Measurements from ENCODE around the gene NCL. TPM values are rescaled to one million over a fixed set of nuclear protein-coding genes. Genes with fewer than 3 reads are reported as not detected.

Gene NCL
- total and polyA plus RNA-seq, 4 donors: 83.1 to 139 (median 107) TPM

DNA sequence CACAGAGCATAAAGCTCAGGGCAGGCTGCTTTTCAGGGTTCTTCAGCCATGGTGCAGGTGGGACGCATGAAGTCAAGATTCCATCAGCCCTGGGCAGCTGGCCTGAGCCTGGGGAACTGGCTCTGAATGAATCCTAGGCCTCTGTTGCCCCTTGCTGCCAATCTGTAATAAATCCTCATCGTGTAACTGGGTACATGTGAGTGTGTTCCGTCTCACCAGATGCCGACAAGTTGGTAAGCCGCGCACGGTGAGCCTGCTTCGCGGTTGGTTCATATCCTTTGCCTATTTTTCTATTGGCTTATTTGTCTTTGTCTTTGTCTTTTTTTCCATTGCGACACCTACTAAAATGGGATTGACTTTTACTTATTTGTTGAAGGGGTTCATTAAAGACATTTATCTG lies 41.1 kb downstream of the NCL start:
- no peak overlapping the region for H3K9ac ChIP-seq (ENCODE audit: low read depth in 1 of 2, low read length in 2 of 2)
- H3K9me3 ChIP-seq (ENCODE audit: control insufficient read depth in 4 of 4, low read length in 3 of 4): no peaks in the 10 kb centered on the region
- no peak for DNase-seq (ENCODE audit: low spot score)
- H3K4me1 ChIP-seq (ENCODE audit: control insufficient read depth in 4 of 4, insufficient read depth in 4 of 4, low read length in 3 of 4): no peaks in the 10 kb centered on the region
- H3K4me3 ChIP-seq (ENCODE audit: low read depth in 1 of 3, low read length in 3 of 3): no peak overlapping the region
- H3K36me3 ChIP-seq (ENCODE audit: control insufficient read depth in 4 of 4, insufficient read depth in 3 of 4, low read depth in 1 of 4, low read length in 3 of 4): no peaks in the 10 kb centered on the region
- no peaks in the 10 kb centered on the region for H3K27me3 ChIP-seq (ENCODE audit: control insufficient read depth in 4 of 4, insufficient read depth in 4 of 4, low read length in 3 of 4)
- TF ChIP-seq NR2F2 (IDR thresholded peaks at IDR 0.05) (no peak), HNF4G (IDR thresholded peaks at IDR 0.05) (no peak), RAD21 (IDR thresholded peaks at IDR 0.05) (no peak), RXRA (IDR thresholded peaks at IDR 0.05) (no peak), FOXA1 (IDR thresholded peaks at IDR 0.05) (no peak), TAF1 (conservative IDR thresholded peaks at IDR 0.05) (no peak), SP1 (IDR thresholded peaks at IDR 0.05) (no peak), FOXA2 (IDR thresholded peaks at IDR 0.05) (no peak)
- TF ChIP-seq, protein P1, sequence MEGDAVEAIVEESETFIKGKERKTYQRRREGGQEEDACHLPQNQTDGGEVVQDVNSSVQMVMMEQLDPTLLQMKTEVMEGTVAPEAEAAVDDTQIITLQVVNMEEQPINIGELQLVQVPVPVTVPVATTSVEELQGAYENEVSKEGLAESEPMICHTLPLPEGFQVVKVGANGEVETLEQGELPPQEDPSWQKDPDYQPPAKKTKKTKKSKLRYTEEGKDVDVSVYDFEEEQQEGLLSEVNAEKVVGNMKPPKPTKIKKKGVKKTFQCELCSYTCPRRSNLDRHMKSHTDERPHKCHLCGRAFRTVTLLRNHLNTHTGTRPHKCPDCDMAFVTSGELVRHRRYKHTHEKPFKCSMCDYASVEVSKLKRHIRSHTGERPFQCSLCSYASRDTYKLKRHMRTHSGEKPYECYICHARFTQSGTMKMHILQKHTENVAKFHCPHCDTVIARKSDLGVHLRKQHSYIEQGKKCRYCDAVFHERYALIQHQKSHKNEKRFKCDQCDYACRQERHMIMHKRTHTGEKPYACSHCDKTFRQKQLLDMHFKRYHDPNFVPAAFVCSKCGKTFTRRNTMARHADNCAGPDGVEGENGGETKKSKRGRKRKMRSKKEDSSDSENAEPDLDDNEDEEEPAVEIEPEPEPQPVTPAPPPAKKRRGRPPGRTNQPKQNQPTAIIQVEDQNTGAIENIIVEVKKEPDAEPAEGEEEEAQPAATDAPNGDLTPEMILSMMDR (IDR thresholded peaks at IDR 0.05; ENCODE audit: low read depth, low read length, missing input control): no peak
- TF ChIP-seq, protein P2, sequence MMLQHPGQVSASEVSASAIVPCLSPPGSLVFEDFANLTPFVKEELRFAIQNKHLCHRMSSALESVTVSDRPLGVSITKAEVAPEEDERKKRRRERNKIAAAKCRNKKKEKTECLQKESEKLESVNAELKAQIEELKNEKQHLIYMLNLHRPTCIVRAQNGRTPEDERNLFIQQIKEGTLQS (IDR thresholded peaks at IDR 0.05): no peak
- H3K27ac ChIP-seq (ENCODE audit: low read depth in 1 of 2, low read length in 2 of 2): no peak overlapping the region
- WGBS: 95% methylated on average over 10 of the region's 10 CpGs

DNA sequence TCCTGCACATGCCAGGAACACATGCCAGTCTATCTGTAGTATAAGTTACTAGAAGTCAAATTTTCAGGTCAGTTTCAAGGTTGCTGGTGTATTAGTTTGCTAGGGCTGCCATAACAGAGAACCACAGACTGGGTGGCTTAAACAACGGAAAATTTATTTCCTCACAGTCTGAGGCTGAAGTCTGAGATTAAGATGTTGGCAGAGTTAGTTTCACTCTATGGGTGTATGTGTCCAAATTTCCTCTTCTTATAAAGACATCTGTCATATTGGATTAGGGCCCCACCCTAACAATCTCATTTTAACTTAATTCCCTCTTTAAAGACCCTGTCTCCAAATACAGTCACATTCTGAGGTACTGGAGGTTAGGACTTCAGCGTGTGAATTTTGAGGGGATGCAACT lies 42.2 kb downstream of the NCL start:
- Histone ChIP-seq H3K27ac (ENCODE audit: low read depth in 1 of 2, low read length in 2 of 2) (no peak overlapping the region), H3K4me1 (ENCODE audit: control insufficient read depth in 4 of 4, insufficient read depth in 4 of 4, low read length in 3 of 4) (no peaks in the 10 kb centered on the region), H3K36me3 (ENCODE audit: control insufficient read depth in 4 of 4, insufficient read depth in 3 of 4, low read depth in 1 of 4, low read length in 3 of 4) (no peaks in the 10 kb centered on the region), H3K9me3 (ENCODE audit: control insufficient read depth in 4 of 4, low read length in 3 of 4) (no peaks in the 10 kb centered on the region), H3K27me3 (ENCODE audit: control insufficient read depth in 4 of 4, insufficient read depth in 4 of 4, low read length in 3 of 4) (no peaks in the 10 kb centered on the region), H3K4me3 (ENCODE audit: low read depth in 1 of 3, low read length in 3 of 3) (no peak overlapping the region), H3K9ac (ENCODE audit: low read depth in 1 of 2, low read length in 2 of 2) (no peak overlapping the region)
- DNase-seq (ENCODE audit: low spot score): no peak
- WGBS: 92% methylated on average over 2 of the region's 2 CpGs
- no peak for TF ChIP-seq JUND (IDR thresholded peaks at IDR 0.05)
- no peak for TF ChIP-seq HNF4G (IDR thresholded peaks at IDR 0.05)
- TF ChIP-seq, protein P2 (IDR thresholded peaks at IDR 0.05): no peak
- TF ChIP-seq, protein P3, sequence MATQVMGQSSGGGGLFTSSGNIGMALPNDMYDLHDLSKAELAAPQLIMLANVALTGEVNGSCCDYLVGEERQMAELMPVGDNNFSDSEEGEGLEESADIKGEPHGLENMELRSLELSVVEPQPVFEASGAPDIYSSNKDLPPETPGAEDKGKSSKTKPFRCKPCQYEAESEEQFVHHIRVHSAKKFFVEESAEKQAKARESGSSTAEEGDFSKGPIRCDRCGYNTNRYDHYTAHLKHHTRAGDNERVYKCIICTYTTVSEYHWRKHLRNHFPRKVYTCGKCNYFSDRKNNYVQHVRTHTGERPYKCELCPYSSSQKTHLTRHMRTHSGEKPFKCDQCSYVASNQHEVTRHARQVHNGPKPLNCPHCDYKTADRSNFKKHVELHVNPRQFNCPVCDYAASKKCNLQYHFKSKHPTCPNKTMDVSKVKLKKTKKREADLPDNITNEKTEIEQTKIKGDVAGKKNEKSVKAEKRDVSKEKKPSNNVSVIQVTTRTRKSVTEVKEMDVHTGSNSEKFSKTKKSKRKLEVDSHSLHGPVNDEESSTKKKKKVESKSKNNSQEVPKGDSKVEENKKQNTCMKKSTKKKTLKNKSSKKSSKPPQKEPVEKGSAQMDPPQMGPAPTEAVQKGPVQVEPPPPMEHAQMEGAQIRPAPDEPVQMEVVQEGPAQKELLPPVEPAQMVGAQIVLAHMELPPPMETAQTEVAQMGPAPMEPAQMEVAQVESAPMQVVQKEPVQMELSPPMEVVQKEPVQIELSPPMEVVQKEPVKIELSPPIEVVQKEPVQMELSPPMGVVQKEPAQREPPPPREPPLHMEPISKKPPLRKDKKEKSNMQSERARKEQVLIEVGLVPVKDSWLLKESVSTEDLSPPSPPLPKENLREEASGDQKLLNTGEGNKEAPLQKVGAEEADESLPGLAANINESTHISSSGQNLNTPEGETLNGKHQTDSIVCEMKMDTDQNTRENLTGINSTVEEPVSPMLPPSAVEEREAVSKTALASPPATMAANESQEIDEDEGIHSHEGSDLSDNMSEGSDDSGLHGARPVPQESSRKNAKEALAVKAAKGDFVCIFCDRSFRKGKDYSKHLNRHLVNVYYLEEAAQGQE (IDR thresholded peaks at IDR 0.05): no peak
- TF ChIP-seq, protein P1 (IDR thresholded peaks at IDR 0.05; ENCODE audit: low read depth, low read length, missing input control): no peak
- TF ChIP-seq, protein P4, sequence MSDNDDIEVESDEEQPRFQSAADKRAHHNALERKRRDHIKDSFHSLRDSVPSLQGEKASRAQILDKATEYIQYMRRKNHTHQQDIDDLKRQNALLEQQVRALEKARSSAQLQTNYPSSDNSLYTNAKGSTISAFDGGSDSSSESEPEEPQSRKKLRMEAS (IDR thresholded peaks at IDR 0.05): no peak
- TF ChIP-seq FOXA1 (IDR thresholded peaks at IDR 0.05): no peak
- TF ChIP-seq NR2F2 (IDR thresholded peaks at IDR 0.05): no peak
- no peak for TF ChIP-seq GABPA (IDR thresholded peaks at IDR 0.05 in 1 of 2, conservative IDR thresholded peaks at IDR 0.05 in 1 of 2)
- TF ChIP-seq TAF1 (conservative IDR thresholded peaks at IDR 0.05): no peak
- no peak for TF ChIP-seq HNF4A (conservative IDR thresholded peaks at IDR 0.05)

Data from liver (tissue), 9 donors.